Neural progenitor cell (in vitro differentiated cells): ENCODE measurements around the gene IMP4. TPM values are rescaled to one million over a fixed set of nuclear protein-coding genes. Genes with fewer than 3 reads are reported as not detected.

ENCODE experiments used
- DNase-seq: peaks from one replicate; pipeline ENCODE4 v3.0.0-alpha.2; 2016; ENCODE audit warnings: low spot score
- H2AFZ ChIP-seq: fragments of 200-600 bp; sonication (generic); replicated peaks from 2 replicates; pipeline ENCODE4 v1.6.1; 2016; ENCODE audit warnings: antibody characterized with exemption
- H3F3A ChIP-seq: fragments of 200-600 bp; sonication (generic); 2 replicates; pipeline ENCODE4 v1.6.1; 2016; ENCODE audit warnings: antibody characterized with exemption, low read depth
- H3K27ac ChIP-seq: fragments of 200-600 bp; sonication (generic); 2 replicates; pipeline ENCODE4 v1.5.1; 2016; ENCODE audit warnings: mild to moderate bottlenecking
- H3K27me3 ChIP-seq: fragments of 200-600 bp; sonication (generic); 2 replicates; pipeline ENCODE4 v1.6.1; 2016; ENCODE audit warnings: mild to moderate bottlenecking, moderate library complexity
- H3K36me3 ChIP-seq: fragments of 200-600 bp; sonication (generic); 2 replicates; pipeline ENCODE4 v1.5.1; 2016
- H3K4me1 ChIP-seq: fragments of 200-600 bp; sonication (generic); 2 replicates; pipeline ENCODE4 v1.6.1; 2016; ENCODE audit warnings: mixed run types
- H3K4me2 ChIP-seq: fragments of 200-600 bp; sonication (generic); 2 replicates; pipeline ENCODE4 v1.6.1; 2016
- H3K4me3 ChIP-seq: fragments of 200-600 bp; sonication (generic); 2 replicates; pipeline ENCODE4 v1.5.1; 2016
- H3K79me2 ChIP-seq: fragments of 200-600 bp; sonication (generic); 2 replicates; pipeline ENCODE4 v1.6.1; 2016; ENCODE audit warnings: low read depth
- H3K9ac ChIP-seq: fragments of 200-600 bp; sonication (generic); 2 replicates; pipeline ENCODE4 v1.6.1; 2016
- H3K9me3 ChIP-seq: fragments of 200-600 bp; sonication (generic); 2 replicates; pipeline ENCODE4 v1.5.1; 2016; ENCODE audit warnings: low read depth
- H4K20me1 ChIP-seq: fragments of 200-600 bp; sonication (generic); 2 replicates; pipeline ENCODE4 v1.6.1; 2016; ENCODE audit warnings: low read depth
- H3K27ac Mint-ChIP-seq: 3 replicates; pipeline ENCODE4 v1.8.0; 2021; ENCODE audit warnings: mixed read lengths
- H3K27me3 Mint-ChIP-seq: 2 replicates; pipeline ENCODE4 v1.8.0; 2022; ENCODE audit warnings: low read depth, mild to moderate bottlenecking, inconsistent platforms, moderate library complexity, mixed read lengths; ENCODE audit not compliant: insufficient read depth
- H3K36me3 Mint-ChIP-seq: 3 replicates; pipeline ENCODE4 v1.8.0; 2021; ENCODE audit warnings: mixed read lengths
- H3K4me1 Mint-ChIP-seq: 3 replicates; pipeline ENCODE4 v1.8.0; 2021; ENCODE audit warnings: mixed read lengths
- H3K4me3 Mint-ChIP-seq: 3 replicates; pipeline ENCODE4 v1.8.0; 2021; ENCODE audit warnings: mild to moderate bottlenecking, moderate library complexity, mixed read lengths
- H3K9me3 Mint-ChIP-seq: 3 replicates; pipeline ENCODE4 v1.8.0; 2020; ENCODE audit warnings: mixed read lengths
- CTCF ChIP-seq: fragments of 200-600 bp; sonication (generic); IDR thresholded peaks from 2 replicates; pipeline ENCODE4 v1.5.1; 2017; ENCODE audit warnings: antibody characterized with exemption, mild to moderate bottlenecking
- EZH2 ChIP-seq: fragments of 200-600 bp; sonication (generic); IDR thresholded peaks from 2 replicates; pipeline ENCODE4 v1.6.1; 2017; ENCODE audit warnings: antibody characterized with exemption, mild to moderate bottlenecking, moderate library complexity
- EZH2phosphoT487 ChIP-seq: fragments of 200-600 bp; sonication (generic); IDR thresholded peaks from 2 replicates; pipeline ENCODE4 v1.6.1; 2017; ENCODE audit warnings: antibody characterized with exemption
- total RNA-seq: library from RNA; depleted of rRNA; stranded (reverse); fragments of >200 nt; gene quantifications from 2 replicates; pipeline ENCODE4 v1.2.3, GENCODE V29; 2015; ENCODE audit warnings: low replicate concordance

Gene IMP4
- total RNA-seq, 1 donor from 2014 or later = 23.3 TPM

DNA sequence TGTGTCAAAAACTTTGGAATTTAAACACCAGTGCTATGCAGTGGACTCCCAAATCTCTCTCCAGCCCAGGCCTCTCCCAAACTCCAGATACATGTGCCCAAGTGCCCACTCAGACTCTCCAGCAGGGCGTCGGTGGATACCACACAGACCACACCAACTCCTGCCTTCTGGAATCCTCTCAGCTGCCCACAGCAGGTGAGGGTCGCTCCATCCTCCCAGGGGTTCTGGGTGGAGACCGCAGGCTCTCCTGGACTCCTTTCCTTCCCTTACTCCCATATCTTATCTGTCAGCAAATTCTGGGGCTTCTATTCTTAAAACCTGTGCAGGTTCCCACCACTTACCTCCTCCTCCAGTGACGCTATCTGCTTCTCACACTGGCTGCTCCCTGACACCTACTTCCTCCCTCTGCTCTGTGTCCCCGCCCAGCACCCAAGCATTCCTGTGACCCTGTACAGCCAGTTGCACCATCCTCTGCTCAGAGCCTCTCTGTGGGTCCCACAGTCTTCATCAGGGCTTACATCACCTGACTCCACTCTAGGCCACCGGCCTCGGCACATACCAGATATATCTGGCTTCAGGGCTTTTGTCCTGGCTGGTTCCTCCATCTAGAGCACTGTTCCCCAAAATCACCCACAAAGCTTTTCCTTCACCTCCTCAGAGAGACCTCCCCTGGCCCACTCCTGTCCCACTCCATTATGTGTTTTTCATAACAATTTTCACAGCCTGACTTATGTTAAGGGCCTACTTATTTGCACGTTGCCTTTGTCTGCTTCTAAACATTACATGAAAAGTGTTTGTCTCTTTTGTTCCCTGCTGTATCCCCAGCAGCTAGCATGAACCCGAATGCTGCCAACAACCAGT, 2.6 kb upstream of the IMP4 start:
- Histone ChIP-seq H3K27ac (no peak overlapping the region), H4K20me1 (peaks cover 14% of the 10 kb centered on the region), H3K4me3 (no peak overlapping the region), H3K27me3 (no peaks in the 10 kb centered on the region), H3K9me3 (no peaks in the 10 kb centered on the region), H3K4me1 (peaks cover 11% of the 10 kb centered on the region), H3K36me3 (peaks cover 3% of the 10 kb centered on the region), H3K4me2 (no peak overlapping the region), H3K79me2 (peaks cover 15% of the 10 kb centered on the region), H2AFZ (no peak overlapping the region), H3K9ac (no peak overlapping the region), H3F3A (peaks cover 11% of the 10 kb centered on the region)
- Mint-ChIP-seq H3K4me3 (peak overlapping the region; percentile 64), H3K27me3 (peaks cover 27% of the 10 kb centered on the region), H3K9me3 (peaks cover 11% of the 10 kb centered on the region), H3K36me3 (peaks cover 22% of the 10 kb centered on the region), H3K4me1 (peaks cover 30% of the 10 kb centered on the region), H3K27ac (no peak overlapping the region)
- TF ChIP-seq EZH2phosphoT487 = no peak
- no peak for TF ChIP-seq CTCF
- no peak for TF ChIP-seq EZH2
- DNase-seq = no peak

GRCh38 chr2:130341562-130342019, 1.1 kb upstream of the IMP4 start:
- peak overlapping the region; percentile 100 for H3K4me3 Mint-ChIP-seq
- H3F3A ChIP-seq = peaks cover 11% of the 10 kb centered on the region
- peaks cover 3% of the 10 kb centered on the region for H3K36me3 ChIP-seq
- peak overlapping the region; percentile 90 for H2AFZ ChIP-seq
- H3K4me3 ChIP-seq = peak overlapping the region; percentile 91
- no peaks in the 10 kb centered on the region for H3K9me3 ChIP-seq
- H3K27ac Mint-ChIP-seq = peak overlapping the region; percentile 96
- H3K4me1 Mint-ChIP-seq = peaks cover 29% of the 10 kb centered on the region
- peak overlapping the region; percentile 84 for H3K4me2 ChIP-seq
- DNase-seq = no peak
- peaks cover 23% of the 10 kb centered on the region for H3K27me3 Mint-ChIP-seq
- H3K9ac ChIP-seq = no peak overlapping the region
- peaks cover 15% of the 10 kb centered on the region for H3K79me2 ChIP-seq
- no peak overlapping the region for H3K27ac ChIP-seq
- TF ChIP-seq EZH2 = no peak
- TF ChIP-seq EZH2phosphoT487 = no peak
- TF ChIP-seq CTCF = no peak
- H3K9me3 Mint-ChIP-seq = peaks cover 7% of the 10 kb centered on the region
- H3K27me3 ChIP-seq = no peaks in the 10 kb centered on the region
- H4K20me1 ChIP-seq = peaks cover 14% of the 10 kb centered on the region
- H3K4me1 ChIP-seq = peaks cover 11% of the 10 kb centered on the region
- H3K36me3 Mint-ChIP-seq = peaks cover 28% of the 10 kb centered on the region

DNA sequence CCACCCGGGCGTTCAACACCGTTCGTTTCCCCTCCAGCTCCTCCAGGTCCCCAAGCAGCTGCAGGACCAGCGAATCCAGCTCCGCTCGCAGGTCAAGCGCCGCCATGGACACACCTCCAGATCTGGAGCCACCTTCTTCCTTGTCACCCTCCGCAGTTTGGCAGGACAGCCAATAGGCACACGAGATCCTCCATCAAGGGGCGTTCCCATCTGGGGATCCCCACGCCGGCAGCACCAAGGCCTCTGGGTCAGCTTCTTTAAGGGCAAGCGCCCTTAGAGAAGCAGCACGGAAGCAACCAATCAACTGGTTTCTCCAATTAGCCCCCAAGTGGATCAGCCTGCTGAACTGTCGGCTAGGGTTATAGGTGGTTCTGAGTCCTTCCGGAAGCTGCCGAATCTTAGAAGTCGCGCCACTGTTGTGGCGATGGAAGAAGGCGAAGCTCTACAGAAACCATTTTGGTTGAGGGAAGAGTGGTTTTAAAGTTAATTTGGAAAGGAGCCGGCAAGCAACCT, 621 bp upstream of the IMP4 start:
- Histone ChIP-seq H3K27me3 (no peaks in the 10 kb centered on the region), H3K27ac (peak overlapping the region; percentile 91), H2AFZ (peak overlapping the region; percentile 100), H3K9me3 (no peaks in the 10 kb centered on the region), H3K4me3 (peak overlapping the region; percentile 91), H3F3A (peaks cover 11% of the 10 kb centered on the region), H3K79me2 (peaks cover 15% of the 10 kb centered on the region), H4K20me1 (peaks cover 14% of the 10 kb centered on the region), H3K9ac (peak overlapping the region; percentile 22), H3K4me1 (peaks cover 11% of the 10 kb centered on the region), H3K36me3 (peaks cover 3% of the 10 kb centered on the region), H3K4me2 (peak overlapping the region; percentile 84)
- H3K36me3 Mint-ChIP-seq = peaks cover 29% of the 10 kb centered on the region
- H3K4me1 Mint-ChIP-seq = peaks cover 24% of the 10 kb centered on the region
- H3K27ac Mint-ChIP-seq = peak overlapping the region; percentile 96
- DNase-seq = peak; percentile 96
- peaks cover 3% of the 10 kb centered on the region for H3K9me3 Mint-ChIP-seq
- H3K27me3 Mint-ChIP-seq = peaks cover 18% of the 10 kb centered on the region
- peak overlapping the region; percentile 100 for H3K4me3 Mint-ChIP-seq
- TF ChIP-seq EZH2 (no peak), EZH2phosphoT487 (no peak), CTCF (no peak)
